K562 (cell line): ENCODE results near the gene RNASEH1. TPM values are rescaled to one million over a fixed set of nuclear protein-coding genes. Genes with fewer than 3 reads are reported as not detected.
A peak's percentile ranks its signal among the peaks of the same experiment; 100 is the strongest.

Source experiments
- BACH1 ChIP-seq: fragments of 200-800 bp; sonication (Bioruptor generic); IDR thresholded peaks from 2 replicates; pipeline ENCODE4 v1.6.1; 2016; ENCODE audit warnings: missing genetic modification characterization, missing compliant biosample characterization
- CCAR2 ChIP-seq: fragments of 200-400 bp; formaldehyde crosslinking; IDR thresholded peaks from 2 replicates; pipeline ENCODE4 v1.6.1; 2017; ENCODE audit warnings: mild to moderate bottlenecking, low read depth, low read length
- CEBPB ChIP-seq: fragments of 450-650 bp; IDR thresholded peaks from 2 replicates; pipeline ENCODE4 v1.6.1; 2016; ENCODE audit warnings: missing genetic modification characterization, missing compliant biosample characterization
- CHD4 ChIP-seq: fragments of 200-600 bp; sonication (generic); IDR thresholded peaks from 3 replicates; pipeline ENCODE4 v1.6.1; 2012; ENCODE audit warnings: low read depth, mild to moderate bottlenecking, mixed read lengths, low read length, inconsistent platforms; ENCODE audit not compliant: insufficient read depth, insufficient replicate concordance, poor library complexity, severe bottlenecking
- E2F6 ChIP-seq, 2 experiments: IDR thresholded peaks; 2 replicates each; pipeline ENCODE4 v1.6.1; 2011; ENCODE audit warnings: borderline replicate concordance in 1 of 2, control low read depth in 1 of 2, low read depth in 1 of 2, low read length in 1 of 2, mild to moderate bottlenecking in 1 of 2, mixed read lengths in 1 of 2, moderate library complexity in 1 of 2; ENCODE audit not compliant: insufficient read depth in 1 of 2, insufficient read length in 1 of 2, poor library complexity in 1 of 2, severe bottlenecking in 1 of 2; ENCODE audit errors: extremely low read depth in 1 of 2
- EGR1 ChIP-seq: fragments of 450-650 bp; conservative IDR thresholded peaks from 2 replicates; pipeline ENCODE4 v1.6.1; 2017; ENCODE audit warnings: mild to moderate bottlenecking
- ESRRB ChIP-seq: fragments of 250-450 bp; sonication (Bioruptor Pico); IDR thresholded peaks from 2 replicates; pipeline ENCODE4 v1.5.0; 2020; ENCODE audit warnings: mild to moderate bottlenecking, moderate library complexity, borderline replicate concordance
- FOXM1 ChIP-seq, 2 experiments: fragments of 450-650 bp in 1 of 2; sonication (generic) in 1 of 2; formaldehyde crosslinking in 1 of 2; IDR thresholded peaks; 2 replicates each; pipeline versions ENCODE4 v1.6.1 to v1.9.0; 2017 to 2022; ENCODE audit warnings: low read depth in 2 of 2, mild to moderate bottlenecking in 2 of 2, missing genetic modification reagents in 1 of 2, moderate library complexity in 1 of 2
- HDAC8 ChIP-seq: fragments of 450-650 bp; IDR thresholded peaks from 2 replicates; pipeline ENCODE4 v1.6.1; 2016; ENCODE audit warnings: mild to moderate bottlenecking, missing genetic modification characterization, moderate library complexity, missing compliant biosample characterization
- HDGF ChIP-seq: fragments of 450-650 bp; IDR thresholded peaks from 2 replicates; pipeline ENCODE4 v1.6.1; 2016
- KHSRP ChIP-seq: fragments of 450-650 bp; IDR thresholded peaks from 2 replicates; pipeline ENCODE4 v1.6.1; 2017
- KLF13 ChIP-seq: fragments of 450-650 bp; IDR thresholded peaks from 2 replicates; pipeline ENCODE4 v1.6.1; 2016; ENCODE audit warnings: missing genetic modification characterization, low read depth, mild to moderate bottlenecking, missing compliant biosample characterization, moderate library complexity, borderline replicate concordance
- MAFK ChIP-seq: IDR thresholded peaks from 2 replicates; pipeline ENCODE4 v1.6.1; 2011; ENCODE audit warnings: low read length, improper control_type of control experiment
- MTA1 ChIP-seq: fragments of 450-650 bp; IDR thresholded peaks from 2 replicates; pipeline ENCODE4 v1.6.1; 2017; ENCODE audit warnings: borderline replicate concordance
- NBN ChIP-seq: fragments of 450-650 bp; IDR thresholded peaks from 2 replicates; pipeline ENCODE4 v1.6.1; 2016; ENCODE audit warnings: low read depth, mild to moderate bottlenecking
- PHB ChIP-seq: fragments of 250-450 bp; sonication (Bioruptor Pico); IDR thresholded peaks from 2 replicates; pipeline ENCODE4 v1.5.0; 2021
- RBM22 ChIP-seq: fragments of 200-400 bp; formaldehyde crosslinking; IDR thresholded peaks from 2 replicates; pipeline ENCODE4 v1.6.1; 2018; ENCODE audit warnings: low read length, low read depth; ENCODE audit not compliant: poor library complexity, severe bottlenecking
- SMAD1 ChIP-seq: fragments of 150-350 bp; IDR thresholded peaks from 2 replicates; pipeline ENCODE4 v1.6.1; 2014; ENCODE audit warnings: low read length, low read depth; ENCODE audit not compliant: partially characterized antibody
- SMAD4 ChIP-seq: fragments of 250-450 bp; sonication (Bioruptor Pico); conservative IDR thresholded peaks from 2 replicates; pipeline ENCODE4 v1.8.0; 2021; ENCODE audit warnings: inconsistent platforms, mild to moderate bottlenecking, moderate library complexity
- SRSF7 ChIP-seq: fragments of 200-400 bp; formaldehyde crosslinking; optimal IDR thresholded peaks from 2 replicates; pipeline ENCODE3; 2017; ENCODE audit warnings: mild to moderate bottlenecking, low read depth, low read length
- TAF9B ChIP-seq: fragments of 450-650 bp; IDR thresholded peaks from 2 replicates; pipeline ENCODE4 v1.6.1; 2018; ENCODE audit warnings: mild to moderate bottlenecking; ENCODE audit not compliant: partially characterized antibody
- TBP ChIP-seq: optimal IDR thresholded peaks from 2 replicates; pipeline ENCODE3; 2011; ENCODE audit warnings: low read depth, low read length, improper control_type of control experiment
- XRCC3 ChIP-seq: fragments of 450-650 bp; IDR thresholded peaks from 2 replicates; pipeline ENCODE4 v1.6.1; 2017; ENCODE audit warnings: mild to moderate bottlenecking, moderate library complexity
- XRCC5 ChIP-seq: fragments of 200-400 bp; formaldehyde crosslinking; IDR thresholded peaks from 2 replicates; pipeline ENCODE4 v1.6.1; 2017; ENCODE audit warnings: low read depth, mild to moderate bottlenecking, low read length
- ZKSCAN8 ChIP-seq: fragments of 200-800 bp; sonication (Bioruptor generic); IDR thresholded peaks from 2 replicates; pipeline ENCODE4 v1.6.1; 2016; ENCODE audit warnings: missing genetic modification characterization, missing compliant biosample characterization
- ZNF561 ChIP-seq: fragments of 450-650 bp; formaldehyde crosslinking; conservative IDR thresholded peaks from 2 replicates; pipeline ENCODE4 v1.4.0; 2020; ENCODE audit warnings: mild to moderate bottlenecking, moderate library complexity
- ZNF639 ChIP-seq, 2 experiments: fragments of 200-800 bp in 1 of 2; sonication (Bioruptor generic) in 1 of 2; sonication (generic) in 1 of 2; formaldehyde crosslinking in 1 of 2; IDR thresholded peaks in 1 of 2; conservative IDR thresholded peaks in 1 of 2; 2 replicates each; pipeline versions ENCODE4 v1.5.0 to v1.6.1; 2016 to 2020; ENCODE audit warnings: missing compliant biosample characterization in 1 of 2, missing genetic modification characterization in 1 of 2, missing genetic modification reagents in 1 of 2
- polyA plus RNA-seq, 8 experiments: library from polyadenylated mRNA; depleted of rRNA in 4 of 8; stranded (reverse) in 5 of 8; unstranded in 3 of 8; fragments of >200 nt; fragmentation: Nextera tagmentation in 2 of 8; fragmentation: Illumina TruSeq in 1 of 8; extraction: Ambion mirVana in 2 of 8; extraction: Trizol in 1 of 8; gene quantifications; 2 replicates each; pipeline versions ENCODE4 v1.2.1 to v1.2.3, GENCODE V29; 2011 to 2014; ENCODE audit warnings: inconsistent platforms in 1 of 8, missing spikeins in 1 of 8
- total RNA-seq, 7 experiments: library from RNA; depleted of rRNA in 6 of 7; stranded (reverse); fragments of >200 nt in 6 of 7; fragmentation: Illumina TruSeq in 2 of 7; extraction: Trizol in 2 of 7; gene quantifications; 2 replicates each; pipeline versions ENCODE4 v1.2.1 to v1.2.3, GENCODE V29; 2011 to 2021; ENCODE audit warnings: low replicate concordance in 1 of 7

RNASEH1 gene
- total and polyA plus RNA-seq, 9 of the 15 experiments (the other 6 are each of a cell fraction or from before 2014, with no cell fraction given): 25.7 to 47.5 (median 42.8) TPM

DNA sequence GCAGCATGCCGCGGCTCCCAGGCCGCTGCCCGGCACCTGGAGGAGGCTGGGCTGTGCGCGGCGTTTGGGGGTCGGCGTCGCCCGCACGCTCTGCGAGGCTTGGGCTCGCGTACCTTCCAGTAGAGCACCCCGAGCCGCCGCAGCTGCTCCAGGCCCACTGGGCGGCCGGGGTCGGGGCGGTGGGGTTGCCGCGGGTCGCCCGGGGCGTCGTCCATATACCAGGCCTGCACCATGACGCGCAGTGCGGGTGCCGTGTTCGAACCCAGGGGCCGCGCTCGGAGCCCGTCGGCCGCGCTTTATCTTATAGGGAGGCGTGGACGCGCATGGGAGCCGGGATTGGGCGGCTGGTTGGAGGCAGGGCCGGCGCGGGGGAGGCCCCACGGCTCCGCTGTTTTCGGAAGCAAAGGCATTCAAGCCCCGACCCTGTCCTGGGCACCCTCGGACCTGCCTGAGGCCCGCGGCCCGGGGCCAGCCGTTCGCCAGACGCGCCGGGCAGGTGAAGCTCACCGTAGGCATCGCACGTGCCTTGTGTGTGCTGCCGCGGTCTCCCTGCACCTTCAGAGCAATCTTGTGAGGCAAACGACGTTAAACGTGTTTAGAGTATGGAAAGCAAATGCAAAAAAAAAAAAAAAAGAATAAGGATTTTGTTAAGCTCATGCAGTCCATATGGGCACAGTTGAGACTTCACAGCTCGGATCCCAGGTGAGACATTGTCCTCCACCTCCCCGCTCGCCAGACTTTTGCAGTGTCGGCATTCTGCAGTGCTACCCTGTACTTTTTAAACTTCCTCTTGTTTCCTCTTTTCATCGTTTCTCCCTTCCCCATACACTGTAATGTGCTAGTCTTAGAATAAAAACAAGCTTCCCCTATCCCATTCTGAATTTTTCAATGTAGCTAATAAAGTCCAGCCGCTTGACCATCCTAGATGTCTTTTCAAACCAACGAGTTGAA lies 38.6 kb downstream of the RNASEH1 start, which contains the start of gene ADI1 (continued):
- TF ChIP-seq CHD4 (no peak), SMAD4 (CRISPR knock-in tag) (peak; percentile 57; the same call in 1 of the 2 replicates), PHB (CRISPR knock-in tag) (no peak), EGR1 (peak; percentile 56), MTA1 (no peak), CEBPB (tag) (no peak), KLF13 (tag) (no peak), XRCC3 (no peak), KHSRP (no peak), HDAC8 (tag) (no peak), CCAR2 (no peak), E2F6 (IDR thresholded peaks at IDR 0.05; ENCODE audit: borderline replicate concordance in 1 of 2, extremely low read depth in 1 of 2, insufficient read depth in 1 of 2, insufficient read length in 1 of 2, low read depth in 1 of 2, low read length in 1 of 2, poor library complexity in 1 of 2, severe bottlenecking in 1 of 2) (peak; percentile 88 to 90), SMAD1 (no peak), ZKSCAN8 (CRISPR knock-in tag) (no peak), TBP (peak; percentile 82), RBM22 (no peak), ESRRB (CRISPR knock-in tag) (no peak), NBN (no peak), ZNF639 (CRISPR knock-in tag; conservative IDR thresholded peaks at IDR 0.05 in 1 of 2, IDR thresholded peaks at IDR 0.05 in 1 of 2) (no peak), TAF9B (no peak), MAFK (peak; percentile 38), FOXM1 (IDR thresholded peaks at IDR 0.05; ENCODE audit: low read depth) (no peak), FOXM1 (CRISPR knock-in tag; IDR thresholded peaks at IDR 0.05; ENCODE audit: low read depth) (no peak; the same call in 1 of the 2 replicates), SRSF7 (no peak), BACH1 (tag) (no peak), ZNF561 (CRISPR knock-in tag) (no peak), HDGF (no peak), XRCC5 (no peak)
